Stimulated activated CD8-positive, alpha-beta memory T cell treated with anti-CD3 and anti-CD28 coated beads, Interleukin-7, amount 100 ng/mL, for 1 hour (primary cell): ENCODE data around the gene ZCCHC17.

Experiments used
- DNase-seq, 2 donors: peaks; one replicate each; pipeline ENCODE4 v3.0.0-alpha.2; 2020; ENCODE audit warnings: low read depth in 2 of 2

The ZCCHC17 gene

GRCh38 chr1:31306278-31306677 lies 9.4 kb downstream of the ZCCHC17 start:
- no peak for DNase-seq

- DNase-seq: no peak
These were observed 11.2 kb downstream of the ZCCHC17 start for GRCh38 chr1:31308036-31308435.

DNA sequence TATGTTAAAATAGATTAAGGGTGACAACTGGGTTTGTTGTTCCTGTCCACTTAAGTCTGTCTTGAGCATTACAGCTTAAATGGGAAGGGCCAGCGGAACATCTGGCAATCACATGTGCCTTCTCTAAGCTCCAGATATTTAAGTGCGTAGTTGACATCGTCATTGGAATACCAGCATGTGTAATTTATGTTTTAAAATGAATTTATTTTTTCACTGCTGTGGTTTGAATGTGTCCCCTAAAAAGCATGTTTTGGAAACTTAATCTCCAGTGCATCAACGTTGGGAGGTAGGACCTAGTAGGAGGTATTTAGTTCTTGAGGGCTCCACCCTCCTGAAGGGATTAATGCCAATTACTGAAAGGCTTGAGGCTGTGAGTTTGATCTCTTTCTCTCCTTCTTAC lies 13.4 kb downstream of the ZCCHC17 start:
- no peak for DNase-seq

DNA sequence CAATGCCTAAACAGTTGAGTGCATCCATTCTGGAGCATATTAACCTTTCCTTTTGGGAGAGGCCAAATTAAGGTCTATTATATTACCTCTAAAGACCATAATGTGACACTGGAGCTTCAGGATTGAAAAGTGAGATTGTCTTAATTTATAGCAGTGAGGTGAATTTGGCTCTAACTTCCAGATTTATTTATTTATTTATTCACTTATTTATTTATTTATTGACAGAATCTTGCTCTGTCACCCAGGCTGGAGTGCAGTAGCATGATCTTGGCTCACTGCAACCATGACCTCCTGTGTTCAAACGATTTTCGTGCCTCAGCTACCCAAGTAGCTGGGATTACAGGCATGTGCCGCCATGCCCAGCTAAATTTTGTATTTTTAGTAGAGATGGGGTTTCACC lies 19.1 kb downstream of the ZCCHC17 start:
- DNase-seq: no peak

DNA sequence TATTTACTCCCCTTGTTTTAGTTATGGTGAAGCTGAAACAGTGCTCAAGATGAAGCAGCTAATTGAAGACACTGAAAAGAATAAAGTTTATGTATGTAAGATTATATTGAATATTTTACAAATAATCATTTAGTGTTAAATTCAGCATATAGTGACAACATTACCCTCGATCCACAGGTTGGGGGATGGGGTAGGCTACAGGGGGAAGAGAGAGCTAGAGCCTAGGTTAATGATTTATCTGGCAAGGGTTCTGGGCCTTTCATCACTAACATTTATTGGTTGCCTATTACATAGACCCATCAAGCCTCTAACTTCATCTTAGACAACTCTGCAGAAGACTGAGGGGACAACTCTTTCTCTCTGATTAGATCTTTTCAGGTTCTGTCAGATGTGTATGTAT lies 21.3 kb downstream of the ZCCHC17 start:
- no peak for DNase-seq

GRCh38 chr1:31324093-31324492 lies 27.3 kb downstream of the ZCCHC17 start:
- no peak for DNase-seq

DNA sequence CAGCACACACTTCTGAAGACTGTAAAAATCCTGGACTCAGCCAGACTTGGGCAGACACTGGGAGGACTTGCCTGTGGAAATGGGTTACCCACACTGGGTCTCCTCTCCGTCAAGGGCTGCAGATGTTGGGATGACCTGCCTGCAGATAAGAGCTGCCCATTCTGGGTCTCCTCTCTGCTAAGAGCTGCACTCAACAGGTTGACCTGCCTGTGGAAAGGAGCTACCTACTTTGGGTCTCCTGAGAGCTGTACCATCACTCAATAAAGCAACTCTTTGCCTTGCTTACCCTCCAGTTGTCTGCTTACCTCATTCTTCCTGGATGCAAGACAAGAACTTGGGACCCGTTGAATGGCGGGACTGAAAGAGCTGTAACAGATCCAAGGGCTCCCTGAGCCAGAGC lies 28.2 kb downstream of the ZCCHC17 start:
- no peak for DNase-seq

- DNase-seq: no peak
These were observed 29.6 kb downstream of the ZCCHC17 start for GRCh38 chr1:31326461-31326860.

GRCh38 chr1:31327381-31327780 lies 30.5 kb downstream of the ZCCHC17 start:
- no peak for DNase-seq

GRCh38 chr1:31335007-31335406 lies 38.2 kb downstream of the ZCCHC17 start:
- DNase-seq: no peak

DNA sequence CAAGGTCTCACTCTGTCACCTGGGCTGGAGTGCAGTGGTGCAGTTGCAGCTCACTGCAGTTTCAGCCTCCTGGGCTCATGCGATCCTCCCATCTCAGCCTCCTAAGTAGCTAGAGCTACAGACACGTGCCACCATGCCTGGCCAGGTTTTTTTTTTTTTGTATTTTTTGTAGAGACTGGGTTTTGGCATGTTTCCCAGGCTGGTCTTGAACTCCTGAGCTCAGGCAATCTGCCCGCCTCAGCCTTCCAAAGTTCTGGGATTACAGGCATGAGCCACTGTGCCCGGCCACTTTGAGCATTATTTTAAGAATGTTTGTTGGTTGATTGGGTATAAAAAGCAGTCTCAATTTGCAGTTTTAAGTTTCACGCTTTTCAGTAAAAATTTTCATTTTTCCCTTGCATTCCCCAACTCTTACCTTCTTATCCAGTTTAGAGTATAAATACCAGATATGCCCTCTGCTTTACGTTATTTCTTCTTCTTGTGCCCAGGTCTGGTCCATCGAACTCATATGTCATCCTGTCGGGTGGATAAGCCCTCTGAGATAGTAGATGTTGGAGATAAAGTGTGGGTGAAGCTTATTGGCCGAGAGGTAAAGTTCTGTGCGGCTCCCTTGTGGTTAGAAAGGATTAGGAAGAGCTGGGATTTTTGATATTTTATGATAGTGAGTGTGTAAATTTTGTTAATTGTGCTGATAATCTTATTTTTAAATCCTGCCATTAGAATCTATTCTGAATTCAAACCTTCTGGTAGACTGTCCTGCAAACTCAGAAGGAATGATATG lies 40.0 kb downstream of the ZCCHC17 start:
- DNase-seq: no peak

DNA sequence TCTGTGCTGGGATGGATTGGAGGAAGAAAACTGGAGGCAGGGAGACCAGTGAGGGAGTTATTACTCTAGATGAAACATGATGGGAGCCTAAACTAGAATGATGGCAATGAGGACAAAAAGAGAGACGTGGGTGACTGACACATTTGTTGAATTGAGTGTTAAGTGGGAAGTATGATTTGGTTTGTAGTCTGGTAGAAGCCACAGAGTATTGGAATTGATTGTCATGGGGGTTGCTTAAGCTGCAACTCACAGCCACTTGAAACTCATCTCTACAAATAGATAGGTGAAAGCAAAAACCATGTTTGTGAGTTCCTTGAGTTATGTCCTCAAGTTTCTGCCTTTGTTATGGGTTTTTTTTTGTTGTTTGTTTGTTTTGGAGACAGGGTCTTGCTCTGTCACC lies 47.7 kb downstream of the ZCCHC17 start:
- no peak for DNase-seq

- no peak for DNase-seq
These were observed 48.8 kb downstream of the ZCCHC17 start for GRCh38 chr1:31345635-31346034.

DNA sequence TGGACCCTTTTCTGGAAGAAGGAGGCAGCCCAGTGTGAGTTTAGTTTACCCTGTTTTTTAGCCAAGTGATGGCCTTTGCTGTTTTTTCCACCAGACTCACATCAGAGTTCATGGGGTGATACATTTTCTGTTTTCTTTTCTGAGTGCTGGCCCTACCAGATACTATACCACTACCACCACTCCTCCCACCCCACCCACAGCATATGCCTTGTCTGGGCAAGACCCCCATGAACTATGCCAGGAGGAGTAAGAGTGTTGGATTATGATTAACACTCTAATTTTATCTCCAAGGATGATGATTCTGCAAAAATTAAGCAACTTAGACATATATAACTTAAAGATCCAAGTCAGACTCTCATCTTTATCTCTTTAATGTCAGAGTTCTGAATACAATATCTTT lies 50.0 kb downstream of the ZCCHC17 start:
- DNase-seq: no peak

DNA sequence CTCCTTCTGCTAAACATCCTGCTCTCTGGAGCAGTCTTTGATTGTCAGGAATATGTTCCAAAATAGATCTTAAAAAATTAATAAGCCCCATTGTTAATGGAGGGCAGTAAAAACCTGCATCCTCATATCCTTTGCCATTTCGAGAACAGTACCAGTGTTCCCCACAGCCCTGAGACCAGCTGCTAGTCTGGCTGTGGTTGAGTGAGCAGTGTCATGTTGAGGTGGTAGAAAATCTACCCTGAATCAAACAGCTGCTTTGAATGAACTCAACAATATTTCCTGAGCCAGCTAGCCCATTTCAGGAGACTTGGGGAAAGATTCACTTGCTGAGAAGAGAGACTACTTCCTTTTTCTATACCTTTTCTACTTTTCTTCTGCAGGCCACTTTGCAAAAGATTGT lies 51.6 kb downstream of the ZCCHC17 start:
- no peak for DNase-seq

- DNase-seq: no peak
These were observed 57.5 kb downstream of the ZCCHC17 start for GRCh38 chr1:31354283-31354682.

DNA sequence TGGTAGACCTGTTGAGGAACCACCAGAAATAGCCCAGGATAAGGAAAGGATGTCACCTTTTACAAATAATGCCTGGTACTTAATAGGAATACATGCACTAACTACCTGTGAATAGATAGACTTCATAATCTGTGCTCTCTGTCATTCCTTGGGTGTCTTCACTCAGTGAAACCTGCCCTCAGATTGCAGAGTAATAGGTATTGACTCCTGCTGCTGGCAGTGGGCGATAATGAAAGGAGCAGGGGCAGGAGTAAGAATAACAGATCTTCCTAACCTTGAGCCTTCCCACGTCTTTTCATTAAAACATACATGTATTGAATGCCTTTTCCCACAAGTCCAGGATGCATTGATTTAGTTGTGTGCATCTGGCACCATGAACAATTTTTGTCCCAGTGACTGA lies 59.6 kb downstream of the ZCCHC17 start:
- DNase-seq: no peak

DNA sequence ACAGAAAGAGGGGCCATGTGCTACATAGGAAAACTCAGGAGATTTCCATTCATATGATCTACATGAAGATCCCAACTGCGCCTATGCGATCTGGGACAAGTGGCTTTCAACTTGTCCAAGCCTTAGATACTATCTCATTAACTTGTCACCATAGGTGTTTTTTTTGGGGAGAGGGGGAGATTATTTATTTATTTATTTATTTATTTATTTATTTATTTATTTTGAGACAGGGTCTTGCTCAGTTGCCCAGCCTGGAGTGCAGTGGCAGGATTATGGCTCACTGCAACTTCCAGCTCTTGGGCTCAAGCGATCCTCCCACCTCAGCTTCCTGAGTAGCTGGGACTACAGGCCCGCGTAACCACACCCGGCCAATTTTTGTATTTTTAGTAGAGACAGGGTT lies 64.8 kb downstream of the ZCCHC17 start:
- no peak for DNase-seq

DNA sequence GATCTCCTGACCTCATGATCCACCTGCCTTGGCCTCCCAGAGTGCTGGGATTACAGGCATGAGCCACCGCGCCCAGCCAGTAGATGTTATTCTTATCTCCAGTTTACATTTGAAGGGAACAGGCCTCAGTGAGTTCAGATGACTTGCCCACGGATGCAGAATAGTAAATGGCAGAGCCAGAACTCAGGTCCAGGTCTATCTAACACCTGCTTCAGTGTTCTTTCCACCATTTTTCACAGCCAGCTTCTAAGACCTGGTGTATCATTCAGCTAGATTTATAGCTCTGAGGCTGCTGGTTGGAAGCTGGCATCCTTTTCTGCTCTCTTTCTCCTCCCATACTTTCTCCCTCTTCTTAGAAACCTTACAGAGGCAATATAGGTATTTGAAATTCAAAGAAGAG lies 65.2 kb downstream of the ZCCHC17 start:
- no peak for DNase-seq

- no peak for DNase-seq
These were observed 67.9 kb downstream of the ZCCHC17 start for GRCh38 chr1:31364561-31365250.

GRCh38 chr1:31366796-31367195 lies 70.0 kb downstream of the ZCCHC17 start:
- DNase-seq: no peak

GRCh38 chr1:31368611-31369107 lies 71.8 kb downstream of the ZCCHC17 start:
- no peak for DNase-seq

GRCh38 chr1:31370021-31370420 lies 73.2 kb downstream of the ZCCHC17 start:
- DNase-seq: no peak
